HG03432 (cell line): ENCODE data around the gene MNT.
A peak's percentile ranks its signal among the peaks of the same experiment; 100 is the strongest.

ENCODE experiments used
- ATAC-seq: cut with Tn5 transposase; IDR thresholded peaks from one replicate; pipeline ENCODE4 v1.9.1; 2021; ENCODE audit warnings: mild to moderate bottlenecking, moderate library complexity; ENCODE audit not compliant: unreplicated experiment

MNT gene

GRCh38 chr17:2416010-2416734 lies 15.3 kb upstream of the MNT start:
- ATAC-seq: no peak

GRCh38 chr17:2415081-2415480 lies 14.2 kb upstream of the MNT start:
- ATAC-seq: no peak

GRCh38 chr17:2414446-2415064 lies 13.7 kb upstream of the MNT start:
- no peak for ATAC-seq

- no peak for ATAC-seq
Observed at GRCh38 chr17:2412561-2413021, 11.7 kb upstream of the MNT start.

- ATAC-seq: no peak
Observed at GRCh38 chr17:2410951-2411350, 10.1 kb upstream of the MNT start.

- ATAC-seq: no peak
Observed at GRCh38 chr17:2406903-2407790, 6.3 kb upstream of the MNT start.

- no peak for ATAC-seq
Observed at GRCh38 chr17:2406271-2406902, 5.5 kb upstream of the MNT start.

- ATAC-seq: no peak
Observed at GRCh38 chr17:2405247-2405926, 4.5 kb upstream of the MNT start.

- no peak for ATAC-seq
Observed at GRCh38 chr17:2403044-2403443, 2.2 kb upstream of the MNT start.

- no peak for ATAC-seq
Observed at GRCh38 chr17:2402544-2402943, 1.7 kb upstream of the MNT start.

- ATAC-seq: peak; percentile 50
Observed at GRCh38 chr17:2401426-2402221, 764 bp upstream of the MNT start.

GRCh38 chr17:2400474-2400866 lies 390 bp downstream of the MNT start:
- no peak for ATAC-seq

- peak; percentile 38 for ATAC-seq
Observed at GRCh38 chr17:2399572-2400473, 1.0 kb downstream of the MNT start.

GRCh38 chr17:2398655-2399571 lies 1.9 kb downstream of the MNT start:
- ATAC-seq: no peak

GRCh38 chr17:2398182-2398581 lies 2.7 kb downstream of the MNT start:
- no peak for ATAC-seq

GRCh38 chr17:2397247-2398171 lies 3.4 kb downstream of the MNT start:
- no peak for ATAC-seq
